HG03097 (cell line): Measurements from ENCODE around the gene CPS1.

Experiments
- ATAC-seq: cut with Tn5 transposase; IDR thresholded peaks from one replicate; pipeline ENCODE4 v1.9.1; 2021; ENCODE audit not compliant: unreplicated experiment, low FRiP score

CPS1 gene

DNA sequence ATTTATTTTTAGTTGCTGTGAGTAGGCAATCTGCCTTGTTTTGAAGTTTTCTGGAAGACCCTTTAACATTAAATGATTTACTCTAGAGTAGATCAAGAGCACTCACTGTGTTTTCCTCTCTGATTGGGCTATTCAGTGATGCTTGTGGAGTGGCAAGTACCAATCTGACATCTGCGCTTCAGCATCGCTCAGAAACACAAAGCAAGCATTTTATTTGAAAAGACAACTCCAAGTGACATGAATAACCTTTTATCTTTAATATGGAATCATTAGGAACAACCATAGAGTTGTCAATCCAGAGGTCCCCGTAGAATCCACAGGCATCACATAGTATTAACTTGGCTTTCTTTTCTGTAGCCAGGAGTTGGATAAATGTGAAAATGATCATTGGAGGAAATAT is 114.7 kb downstream of the CPS1 start:
- ATAC-seq = no peak

DNA sequence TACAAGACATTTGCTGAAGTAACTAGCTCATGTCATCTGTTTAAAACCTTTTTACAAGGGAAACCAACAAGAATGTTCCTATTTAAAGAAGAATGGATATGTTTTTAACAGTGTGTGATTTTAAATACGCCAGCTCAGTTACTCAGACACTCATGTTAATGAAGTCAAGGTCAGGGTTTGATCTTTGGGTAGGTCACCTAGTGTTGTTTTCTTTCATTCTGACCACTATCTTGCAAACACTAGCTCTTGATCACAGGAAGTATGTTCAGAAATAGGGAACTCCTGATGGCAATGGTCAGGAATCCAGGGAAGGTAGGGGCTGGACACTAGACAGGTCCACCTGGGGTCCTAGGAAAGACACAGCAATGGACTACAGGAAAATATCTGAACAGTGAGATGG is 116.7 kb downstream of the CPS1 start:
- ATAC-seq = no peak

DNA sequence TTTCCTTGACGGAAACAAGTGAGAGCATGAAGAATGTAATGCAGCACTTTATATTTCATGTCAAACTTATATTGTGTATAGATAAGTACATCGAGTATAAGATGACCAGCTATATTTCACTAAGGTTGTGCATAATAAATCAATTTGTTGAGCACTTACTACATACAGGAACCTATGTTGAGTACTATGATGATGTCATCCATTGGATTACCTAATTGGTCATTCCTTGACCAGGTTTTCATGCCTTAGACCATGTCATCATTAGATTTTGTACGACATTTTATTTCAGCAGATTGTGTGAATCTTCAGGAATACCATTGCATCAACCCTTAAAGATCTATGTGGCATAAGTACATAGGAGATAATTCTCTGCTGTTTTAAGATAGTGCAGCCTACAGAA is 119.7 kb downstream of the CPS1 start:
- no peak for ATAC-seq

DNA sequence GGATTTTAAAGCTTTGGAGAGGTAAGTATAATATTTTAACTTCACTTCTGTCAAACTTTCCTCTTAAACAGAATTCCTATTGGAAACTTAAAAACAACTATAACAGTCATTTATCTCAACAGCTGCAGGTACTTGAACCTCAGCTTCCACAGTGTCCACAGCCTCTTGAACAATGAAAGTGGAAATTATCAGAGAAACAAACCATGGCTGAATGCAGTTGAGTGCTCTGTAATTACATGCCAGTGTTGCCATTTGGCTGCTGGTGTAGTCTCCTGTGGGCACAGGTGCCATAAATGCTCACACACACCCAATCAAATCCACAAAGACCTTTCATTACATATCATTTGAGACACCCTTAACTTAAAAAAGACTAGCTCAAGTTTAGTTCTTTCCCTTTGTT is 125.1 kb downstream of the CPS1 start:
- ATAC-seq = no peak

DNA sequence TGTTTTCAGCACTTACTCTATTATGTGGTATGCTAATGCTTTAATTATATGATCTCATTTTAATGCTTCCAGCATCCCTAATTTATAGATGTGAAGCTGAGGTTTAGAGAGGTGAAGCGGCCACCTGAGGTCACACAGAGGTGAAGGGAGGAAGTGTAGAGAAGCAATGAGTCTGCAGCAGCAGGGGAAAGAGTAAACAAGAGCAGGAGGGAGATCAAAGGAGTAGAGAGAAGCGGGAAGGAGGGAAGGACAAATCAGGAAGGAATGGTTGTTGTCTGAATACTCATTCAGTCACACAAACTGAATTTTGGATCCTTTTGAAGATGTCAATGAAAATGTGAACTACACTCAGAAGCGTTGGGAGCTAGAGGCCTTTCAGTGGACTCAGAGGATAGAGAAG is 130.0 kb downstream of the CPS1 start:
- no peak for ATAC-seq

DNA sequence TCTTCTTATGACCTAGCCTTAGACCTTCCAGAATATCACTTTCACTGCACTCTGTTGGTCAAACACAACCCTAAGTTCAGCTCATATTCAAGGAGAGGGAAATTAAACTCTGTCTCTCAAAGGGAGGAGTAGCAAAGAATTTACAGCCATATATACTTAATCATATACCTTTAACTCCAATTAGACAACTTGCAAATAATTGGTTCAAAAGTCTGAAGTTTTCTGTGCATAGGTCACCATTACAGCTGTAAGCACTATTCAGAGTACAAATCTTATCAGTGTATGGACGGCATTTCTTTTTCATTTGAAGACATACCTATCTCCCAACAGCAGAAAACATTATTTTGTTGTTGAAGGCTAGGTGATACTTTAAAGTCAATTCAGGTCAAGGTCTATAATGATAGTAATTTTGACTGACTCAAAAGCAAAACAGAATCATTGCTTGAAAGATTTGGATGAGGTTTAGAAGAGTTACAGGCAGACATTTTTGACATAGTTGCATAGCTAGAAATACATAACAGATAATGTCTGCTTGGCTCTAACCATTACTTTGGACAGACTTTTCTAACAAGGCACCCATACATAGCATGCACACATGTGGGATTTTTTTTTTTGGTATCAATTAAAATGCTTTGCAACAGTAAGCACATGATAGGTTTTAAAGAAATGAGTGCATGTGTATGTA is 131.5 kb downstream of the CPS1 start:
- ATAC-seq = no peak

DNA sequence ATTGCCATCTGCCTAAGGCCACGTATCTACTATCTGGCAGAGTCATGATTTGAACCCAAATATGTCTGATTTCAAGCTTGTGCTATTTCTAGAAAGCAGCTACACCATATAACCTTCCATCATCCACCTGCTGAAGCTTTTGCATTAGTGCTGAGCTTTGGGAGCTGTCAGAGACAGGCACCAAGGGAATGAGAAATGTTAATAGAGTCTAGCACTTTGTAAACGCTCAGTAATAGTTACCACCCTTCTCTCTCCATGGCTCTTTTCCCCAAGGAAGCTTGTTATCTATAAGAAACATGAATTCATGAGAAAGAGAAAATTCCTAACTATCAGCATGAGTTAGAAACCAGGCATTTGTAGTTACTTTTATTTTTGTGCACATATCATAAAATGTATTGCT is 151.5 kb downstream of the CPS1 start:
- no peak for ATAC-seq

DNA sequence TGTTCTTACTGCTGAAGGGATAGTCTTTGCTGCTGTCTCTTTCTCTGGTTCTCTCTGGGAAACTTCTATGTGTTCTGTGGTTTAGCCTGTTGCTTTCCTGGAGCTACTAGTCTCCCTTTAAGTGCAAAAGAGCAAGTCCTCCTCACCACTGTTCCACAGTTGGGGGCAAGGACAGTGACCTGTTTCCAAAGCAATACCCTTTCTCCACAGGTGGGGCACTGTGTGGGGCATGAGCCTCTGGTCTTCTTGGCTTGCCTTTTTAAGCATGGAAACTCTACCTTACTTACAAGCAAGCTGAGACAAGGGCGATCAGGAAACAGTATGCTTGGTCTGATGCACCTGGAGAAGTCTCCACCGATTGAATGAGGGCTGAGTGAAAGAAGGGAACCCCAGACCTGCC is 156.7 kb downstream of the CPS1 start:
- ATAC-seq = no peak

DNA sequence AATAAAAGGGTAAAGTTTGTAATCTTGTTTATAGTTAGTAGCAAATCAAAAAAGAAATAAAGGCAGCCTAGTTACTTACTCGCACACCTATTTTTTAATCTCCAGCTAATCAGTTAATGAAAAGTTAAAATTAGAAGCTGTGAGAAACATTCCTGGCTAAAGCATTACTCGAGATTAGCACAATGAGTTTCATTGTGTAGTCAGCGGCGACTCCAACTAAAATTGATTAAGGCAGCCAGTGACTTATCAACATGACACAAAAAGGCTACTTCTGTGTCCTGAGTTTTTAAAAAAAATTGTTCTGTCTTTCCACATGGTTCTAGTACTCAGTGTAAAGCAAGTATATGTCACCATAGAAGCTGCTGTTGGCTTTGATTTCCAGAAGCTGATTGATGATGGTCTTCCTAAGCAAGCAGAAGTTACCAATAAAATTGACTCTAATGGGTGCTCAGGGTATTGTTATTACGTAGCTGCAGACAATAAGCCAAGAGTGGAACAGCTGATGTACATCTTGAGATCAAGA is 159.2 kb downstream of the CPS1 start:
- ATAC-seq = no peak

DNA sequence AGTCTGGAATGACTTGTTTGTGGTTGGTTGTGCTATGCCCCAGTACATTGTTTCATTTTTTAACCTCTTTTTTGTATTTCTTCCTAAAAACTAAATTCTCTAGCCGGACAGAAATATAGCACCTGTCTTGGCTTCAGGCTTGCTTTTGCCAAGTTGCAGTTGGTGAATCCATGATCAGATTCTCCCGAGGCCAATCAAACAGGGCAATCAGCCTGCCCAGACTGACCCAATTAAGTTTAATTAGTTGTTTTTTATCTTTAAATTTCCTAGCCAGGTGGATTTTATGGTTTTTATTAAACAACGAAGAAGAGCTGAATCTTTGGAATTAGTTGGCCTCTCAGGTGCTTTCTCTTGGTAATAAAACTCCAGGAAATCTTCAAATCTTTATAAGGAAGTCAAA is 162.1 kb downstream of the CPS1 start:
- ATAC-seq = no peak

DNA sequence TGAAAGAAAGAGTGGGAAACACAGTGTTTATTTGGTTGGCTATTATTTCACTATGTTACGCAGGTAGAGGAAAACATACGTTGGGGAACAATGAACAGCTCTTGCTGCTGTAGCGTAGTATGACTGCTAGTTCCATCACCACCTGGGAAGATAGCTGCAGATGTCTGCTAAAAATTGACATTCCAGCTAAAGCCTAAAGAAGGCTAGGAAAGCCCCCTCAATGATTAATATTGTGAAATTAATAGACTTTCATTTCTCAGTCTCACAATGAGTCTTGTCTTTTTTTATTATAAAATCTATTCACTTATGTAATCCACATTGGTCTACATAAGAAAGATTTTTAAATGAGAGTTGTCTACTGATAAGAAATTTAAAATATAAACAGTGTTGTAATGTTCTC is 165.7 kb downstream of the CPS1 start:
- no peak for ATAC-seq

DNA sequence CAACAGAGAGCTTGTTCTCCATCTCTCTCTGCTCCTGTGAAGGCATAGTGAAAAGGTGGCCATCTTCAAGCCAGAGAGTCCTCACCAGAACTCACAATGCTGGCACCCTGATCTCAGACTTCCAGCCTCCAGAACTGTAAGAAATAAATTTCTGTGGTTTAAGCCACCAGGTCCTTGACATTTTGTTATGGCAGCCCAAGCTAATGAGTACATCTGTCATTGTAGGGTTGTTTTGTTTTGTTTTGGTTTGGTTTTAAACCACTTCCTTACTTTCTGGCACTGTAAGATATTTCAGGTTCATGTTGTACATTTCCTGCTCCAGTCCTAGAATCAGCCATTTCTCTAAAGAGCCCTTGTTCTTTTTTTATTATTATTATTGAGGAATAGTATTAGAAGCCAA is 171.2 kb downstream of the CPS1 start:
- ATAC-seq = peak; percentile 66
